Mesendoderm (in vitro differentiated cells): ENCODE data around the gene UBXN6.

ENCODE experiments used
- DNase-seq: peaks from one replicate; pipeline ENCODE4 v3.0.0; 2013
- H2AK5ac ChIP-seq: 2 replicates; pipeline ENCODE4 v1.6.1; 2013; ENCODE audit warnings: low read length, inconsistent platforms
- H2BK120ac ChIP-seq: 2 replicates; pipeline ENCODE4 v1.6.1; 2013; ENCODE audit warnings: low read depth, mild to moderate bottlenecking, low read length, moderate library complexity, mixed read lengths
- H2BK15ac ChIP-seq: replicated peaks from 2 replicates; pipeline ENCODE4 v1.6.1; 2013; ENCODE audit warnings: low read depth, mild to moderate bottlenecking, moderate library complexity
- H2BK5ac ChIP-seq: 2 replicates; pipeline ENCODE4 v1.6.1; 2013; ENCODE audit warnings: low read length, inconsistent platforms
- H3K18ac ChIP-seq: 2 replicates; pipeline ENCODE4 v1.6.1; 2013; ENCODE audit warnings: mild to moderate bottlenecking, low read length, mixed read lengths
- H3K23ac ChIP-seq: one replicate; pipeline ENCODE4 v1.6.1; 2013; ENCODE audit warnings: low read length
- H3K27ac ChIP-seq: 2 replicates; pipeline ENCODE4 v1.5.1; 2013; ENCODE audit warnings: low read depth, mild to moderate bottlenecking, inconsistent platforms, low read length, moderate library complexity
- H3K27me3 ChIP-seq: 2 replicates; pipeline ENCODE4 v1.6.1; 2013; ENCODE audit warnings: low read length, control low read depth, mild to moderate bottlenecking, inconsistent platforms; ENCODE audit not compliant: insufficient read depth, poor library complexity
- H3K36me3 ChIP-seq: 2 replicates; pipeline ENCODE4 v1.6.1; 2013; ENCODE audit warnings: low read length, inconsistent platforms; ENCODE audit not compliant: control insufficient read depth, insufficient read depth
- H3K4ac ChIP-seq: one replicate; pipeline ENCODE4 v1.6.1; 2013; ENCODE audit warnings: low read depth, mild to moderate bottlenecking, low read length, moderate library complexity
- H3K4me1 ChIP-seq: 2 replicates; pipeline ENCODE4 v1.6.1; 2013; ENCODE audit warnings: low read depth, low read length, inconsistent platforms; ENCODE audit not compliant: control insufficient read depth
- H3K4me2 ChIP-seq: 2 replicates; pipeline ENCODE4 v1.6.1; 2013; ENCODE audit warnings: low read length
- H3K4me3 ChIP-seq: 2 replicates; pipeline ENCODE4 v1.5.1; 2013; ENCODE audit warnings: mild to moderate bottlenecking, low read length
- H3K56ac ChIP-seq: one replicate; pipeline ENCODE4 v1.6.1; 2013; ENCODE audit warnings: low read length
- H3K79me1 ChIP-seq: 2 replicates; pipeline ENCODE4 v1.6.1; 2013; ENCODE audit warnings: low read length, inconsistent platforms
- H3K79me2 ChIP-seq: 2 replicates; pipeline ENCODE4 v1.6.1; 2013; ENCODE audit warnings: mild to moderate bottlenecking, low read length; ENCODE audit not compliant: control insufficient read depth, insufficient read depth
- H3K9ac ChIP-seq: 2 replicates; pipeline ENCODE4 v1.6.1; 2013; ENCODE audit warnings: low read length, inconsistent platforms
- H4K5ac ChIP-seq: one replicate; pipeline ENCODE4 v1.6.1; 2013; ENCODE audit warnings: low read length
- H4K8ac ChIP-seq: one replicate; pipeline ENCODE4 v1.6.1; 2013; ENCODE audit warnings: low read depth, mild to moderate bottlenecking, control low read depth, low read length, moderate library complexity
- WGBS: extraction: QIAGEN DNeasy Blood & Tissue Kit; methylation state at CpG from one replicate; pipeline ENCODE4 v1.1.7; 2013; ENCODE audit warnings: low lambda C conversion rate, missing lambda C conversion rate; ENCODE audit not compliant: insufficient coverage; ENCODE audit errors: extremely low coverage; 5-methylcytosine and 5-hydroxymethylcytosine counted together

Gene UBXN6

GRCh38 chr19:4491446-4491845, 33.9 kb upstream of the UBXN6 start:
- no peak overlapping the region for H3K4ac ChIP-seq
- H3K4me3 ChIP-seq = no peak overlapping the region
- no peak for DNase-seq
- WGBS = no CpG with 5 or more reads among the region's 21 CpGs
- peaks cover 2% of the 10 kb centered on the region for H3K79me1 ChIP-seq
- no peak overlapping the region for H3K9ac ChIP-seq
- no peak overlapping the region for H2BK120ac ChIP-seq
- H3K27ac ChIP-seq = no peak overlapping the region
- H3K79me2 ChIP-seq = no peaks in the 10 kb centered on the region
- H3K27me3 ChIP-seq = no peaks in the 10 kb centered on the region
- H4K5ac ChIP-seq = no peak overlapping the region
- H3K4me2 ChIP-seq = no peak overlapping the region
- no peak overlapping the region for H2BK15ac ChIP-seq
- H3K36me3 ChIP-seq = peaks cover 11% of the 10 kb centered on the region
- H3K4me1 ChIP-seq = no peaks in the 10 kb centered on the region
- no peak overlapping the region for H3K56ac ChIP-seq
- no peak overlapping the region for H3K23ac ChIP-seq
- no peak overlapping the region for H3K18ac ChIP-seq
- no peak overlapping the region for H2AK5ac ChIP-seq
- no peak overlapping the region for H2BK5ac ChIP-seq
- H4K8ac ChIP-seq = no peak overlapping the region

DNA sequence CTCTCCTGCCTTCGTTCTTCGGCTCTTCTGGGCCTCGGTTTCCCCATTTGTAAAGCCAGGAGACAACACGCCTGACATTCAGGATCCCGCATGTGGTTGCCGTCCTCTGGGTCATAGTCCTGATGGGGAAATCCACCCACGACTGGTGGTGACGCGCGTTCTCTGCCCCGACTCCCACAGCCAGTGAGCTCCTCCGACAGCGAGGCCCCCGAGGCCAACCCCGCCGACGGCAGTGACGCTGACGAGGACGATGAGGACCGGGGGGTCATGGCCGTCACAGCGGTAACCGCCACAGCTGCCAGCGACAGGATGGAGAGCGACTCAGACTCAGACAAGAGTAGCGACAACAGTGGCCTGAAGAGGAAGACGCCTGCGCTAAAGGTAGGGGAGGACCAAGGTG, 30.9 kb upstream of the UBXN6 start:
- no CpG with 5 or more reads among the region's 29 CpGs for WGBS
- Histone ChIP-seq H2BK15ac (no peak overlapping the region), H3K9ac (no peak overlapping the region), H3K79me2 (no peaks in the 10 kb centered on the region), H3K18ac (no peak overlapping the region), H3K27me3 (no peaks in the 10 kb centered on the region), H3K56ac (no peak overlapping the region), H4K8ac (no peak overlapping the region), H3K4me3 (no peak overlapping the region), H2BK5ac (no peak overlapping the region), H3K27ac (no peak overlapping the region), H3K4me2 (no peak overlapping the region), H3K79me1 (peaks cover 2% of the 10 kb centered on the region), H4K5ac (no peak overlapping the region), H3K23ac (no peak overlapping the region), H3K4me1 (no peaks in the 10 kb centered on the region), H2BK120ac (no peak overlapping the region), H2AK5ac (no peak overlapping the region), H3K36me3 (peaks cover 8% of the 10 kb centered on the region), H3K4ac (no peak overlapping the region)
- no peak for DNase-seq

GRCh38 chr19:4487572-4487971, 30.0 kb upstream of the UBXN6 start:
- Histone ChIP-seq H2BK120ac (no peak overlapping the region), H3K36me3 (peaks cover 8% of the 10 kb centered on the region), H3K27ac (no peak overlapping the region), H4K8ac (no peak overlapping the region), H3K27me3 (no peaks in the 10 kb centered on the region), H2BK15ac (no peak overlapping the region), H3K79me2 (no peaks in the 10 kb centered on the region), H3K4ac (no peak overlapping the region), H3K56ac (no peak overlapping the region), H2AK5ac (no peak overlapping the region), H3K9ac (no peak overlapping the region), H3K4me3 (no peak overlapping the region), H3K79me1 (peaks cover 2% of the 10 kb centered on the region), H3K23ac (no peak overlapping the region), H3K4me2 (no peak overlapping the region), H3K4me1 (no peaks in the 10 kb centered on the region), H4K5ac (no peak overlapping the region), H2BK5ac (no peak overlapping the region), H3K18ac (no peak overlapping the region)
- no CpG with 5 or more reads among the region's 11 CpGs for WGBS
- no peak for DNase-seq

- no peak overlapping the region for H3K23ac ChIP-seq
- no peak overlapping the region for H2BK5ac ChIP-seq
- H3K4me2 ChIP-seq = no peak overlapping the region
- no peaks in the 10 kb centered on the region for H3K27me3 ChIP-seq
- H3K4me3 ChIP-seq = no peak overlapping the region
- H4K8ac ChIP-seq = no peak overlapping the region
- WGBS = no CpG with 5 or more reads among the region's 19 CpGs
- DNase-seq = no peak
- no peak overlapping the region for H3K4ac ChIP-seq
- H2BK120ac ChIP-seq = no peak overlapping the region
- H3K18ac ChIP-seq = no peak overlapping the region
- no peak overlapping the region for H2AK5ac ChIP-seq
- H2BK15ac ChIP-seq = no peak overlapping the region
- H3K4me1 ChIP-seq = no peaks in the 10 kb centered on the region
- H3K36me3 ChIP-seq = no peaks in the 10 kb centered on the region
- no peak overlapping the region for H3K9ac ChIP-seq
- no peak overlapping the region for H3K56ac ChIP-seq
- no peak overlapping the region for H4K5ac ChIP-seq
- no peaks in the 10 kb centered on the region for H3K79me1 ChIP-seq
- no peak overlapping the region for H3K27ac ChIP-seq
- no peaks in the 10 kb centered on the region for H3K79me2 ChIP-seq
These were observed 25.8 kb upstream of the UBXN6 start for GRCh38 chr19:4483385-4483784.

DNA sequence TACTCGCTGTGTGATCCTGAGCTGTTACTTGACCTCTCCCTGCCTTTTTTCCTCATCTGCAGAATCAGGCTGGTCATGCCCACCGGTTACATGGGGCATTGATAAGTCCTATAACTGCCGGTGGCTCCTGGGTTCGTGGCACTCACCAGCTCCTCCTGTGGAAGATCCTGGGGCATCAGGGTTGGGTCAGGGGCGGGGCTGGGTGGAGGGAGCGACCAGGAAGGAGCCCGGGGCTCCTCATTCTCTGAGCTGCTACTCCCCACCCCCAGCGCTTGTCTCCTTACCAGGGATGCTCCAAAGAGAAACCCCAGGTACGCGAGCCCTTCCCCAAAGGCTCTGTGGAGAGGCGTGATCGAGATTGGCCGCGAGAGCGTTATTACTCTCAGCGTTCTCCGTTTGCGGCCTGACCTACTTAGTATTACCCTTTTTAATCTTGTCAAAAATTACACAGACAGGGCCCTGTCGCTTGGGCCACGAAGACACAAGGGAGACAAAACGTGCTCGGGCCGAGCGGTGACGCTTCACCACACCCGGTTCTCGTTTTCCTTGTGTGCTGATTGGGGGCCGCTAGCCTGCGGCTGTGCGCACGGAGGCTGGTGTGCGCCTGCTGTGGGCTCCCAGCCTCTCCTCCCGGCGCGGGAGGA, 25.2 kb upstream of the UBXN6 start:
- Histone ChIP-seq H3K4me1 (no peaks in the 10 kb centered on the region), H2BK120ac (no peak overlapping the region)
- no peak for DNase-seq

More for the DNA sequence above, 25.2 kb upstream of the UBXN6 start:
- H4K8ac ChIP-seq = no peak overlapping the region
- no peak overlapping the region for H3K56ac ChIP-seq
- no CpG with 5 or more reads among the region's 35 CpGs for WGBS
- no peak overlapping the region for H3K4me3 ChIP-seq
- H2BK15ac ChIP-seq = no peak overlapping the region
- H2AK5ac ChIP-seq = no peak overlapping the region
- no peak overlapping the region for H2BK5ac ChIP-seq
- no peak overlapping the region for H3K4me2 ChIP-seq
- H3K27me3 ChIP-seq = no peaks in the 10 kb centered on the region
- no peaks in the 10 kb centered on the region for H3K36me3 ChIP-seq
- H4K5ac ChIP-seq = no peak overlapping the region
- H3K27ac ChIP-seq = no peak overlapping the region
- no peaks in the 10 kb centered on the region for H3K79me2 ChIP-seq
- H3K79me1 ChIP-seq = no peaks in the 10 kb centered on the region
- H3K23ac ChIP-seq = no peak overlapping the region
- H3K9ac ChIP-seq = no peak overlapping the region
- H3K18ac ChIP-seq = no peak overlapping the region
- H3K4ac ChIP-seq = no peak overlapping the region
